Limb (tissue), 2 donors: Measurements from ENCODE around the gene GOLGA2.

Experiments used
- DNase-seq, 2 donors: peaks; one replicate each; pipeline ENCODE4 v3.0.0-alpha.2; 2016; ENCODE audit errors: extremely low spot score in 2 of 2

GOLGA2 gene

GRCh38 chr9:128257086-128257825 lies 18.6 kb downstream of the GOLGA2 start:
- no peak for DNase-seq

DNA sequence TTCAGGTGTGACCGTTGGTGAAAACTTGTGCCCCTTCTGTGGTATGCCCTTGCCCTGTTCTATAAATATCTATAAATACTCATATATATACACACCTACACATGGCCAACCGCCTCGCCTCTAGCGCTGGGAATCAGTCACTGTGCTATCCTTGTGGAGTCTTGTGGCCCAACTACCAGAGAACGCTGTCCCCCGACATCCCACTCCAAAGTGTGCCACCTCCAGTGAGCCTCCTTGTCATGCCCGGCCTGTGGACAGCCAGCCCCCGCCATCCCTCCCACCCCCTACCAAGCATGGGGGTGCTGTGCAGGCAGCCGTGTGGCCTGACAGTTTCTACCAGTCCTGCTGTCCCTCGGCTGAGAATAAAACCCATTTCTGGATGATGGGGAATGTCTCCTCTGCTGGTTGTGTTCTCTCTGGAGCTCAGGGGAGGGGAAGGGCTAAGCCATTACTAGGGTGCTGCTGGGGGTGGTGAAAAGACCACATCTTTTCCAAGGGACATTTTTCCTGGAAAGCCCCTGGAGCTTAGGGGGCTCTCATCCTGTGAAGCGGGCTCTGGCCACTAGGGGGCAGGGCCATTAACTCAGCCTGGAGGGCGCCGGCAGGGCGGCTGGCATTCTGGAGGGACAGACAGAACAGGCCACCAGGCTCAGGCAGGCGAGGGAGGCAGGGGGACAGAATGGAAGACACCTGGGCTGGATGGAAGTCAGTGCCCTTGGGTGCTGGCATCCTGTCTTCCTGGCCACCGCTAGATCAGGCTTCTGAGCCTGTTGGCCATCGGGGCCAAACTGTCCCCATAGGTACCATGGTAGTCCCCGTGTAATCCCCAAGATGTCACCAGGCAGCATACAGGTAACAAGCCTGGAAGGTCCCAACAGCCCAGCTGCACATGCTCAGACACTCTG lies 20.7 kb downstream of the GOLGA2 start:
- peak; percentile 54 to 77 for DNase-seq

- DNase-seq = no peak
Observed at GRCh38 chr9:128254362-128254761, 21.4 kb downstream of the GOLGA2 start.

DNA sequence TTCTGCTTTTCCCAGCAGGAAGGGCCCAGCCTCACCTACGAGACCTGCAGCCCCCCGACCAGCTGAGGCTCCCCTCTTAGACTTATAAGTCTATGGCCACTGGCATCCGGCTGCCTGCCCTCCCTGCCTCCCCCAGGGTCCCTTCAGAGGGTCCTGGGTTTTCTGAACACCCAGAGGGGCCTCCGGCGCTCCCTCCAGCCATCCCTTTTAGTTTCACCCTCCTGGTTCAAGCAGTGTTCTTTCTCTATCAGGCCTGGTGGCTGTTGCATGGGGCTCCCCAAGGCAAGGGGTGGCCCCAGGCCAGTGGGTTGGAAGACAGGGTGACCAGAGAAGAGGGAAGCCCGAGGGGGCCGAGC lies 21.8 kb downstream of the GOLGA2 start:
- DNase-seq = no peak

GRCh38 chr9:128253140-128253990 lies 22.4 kb downstream of the GOLGA2 start:
- DNase-seq = no peak

- no peak for DNase-seq
Observed at GRCh38 chr9:128252317-128253139, 23.3 kb downstream of the GOLGA2 start.

GRCh38 chr9:128251732-128252100 lies 24.1 kb downstream of the GOLGA2 start:
- DNase-seq = no peak

- no peak for DNase-seq
Observed at GRCh38 chr9:128250839-128251731, 24.7 kb downstream of the GOLGA2 start.

GRCh38 chr9:128249908-128250838 lies 25.6 kb downstream of the GOLGA2 start:
- DNase-seq = peak; percentile 50 to 88

DNA sequence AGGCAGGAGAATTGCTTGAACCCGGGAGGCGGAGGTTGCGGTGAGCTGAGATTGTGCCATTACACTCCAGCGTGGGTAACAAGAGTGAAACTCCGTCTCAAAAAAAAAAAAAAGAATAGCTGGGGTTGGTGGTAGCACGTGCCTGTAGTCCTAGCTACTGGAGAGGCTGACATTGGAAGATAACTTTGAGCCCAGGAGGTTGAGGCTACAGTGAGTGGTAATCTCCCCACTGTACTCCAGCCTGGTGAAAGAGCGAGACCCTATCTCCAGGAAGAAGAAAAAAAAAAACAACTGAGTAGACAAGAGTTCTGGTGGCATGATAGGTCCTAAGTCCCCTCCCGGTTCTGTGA lies 26.3 kb downstream of the GOLGA2 start:
- DNase-seq = no peak

- DNase-seq = no peak
Observed at GRCh38 chr9:128247226-128247803, 28.5 kb downstream of the GOLGA2 start.

DNA sequence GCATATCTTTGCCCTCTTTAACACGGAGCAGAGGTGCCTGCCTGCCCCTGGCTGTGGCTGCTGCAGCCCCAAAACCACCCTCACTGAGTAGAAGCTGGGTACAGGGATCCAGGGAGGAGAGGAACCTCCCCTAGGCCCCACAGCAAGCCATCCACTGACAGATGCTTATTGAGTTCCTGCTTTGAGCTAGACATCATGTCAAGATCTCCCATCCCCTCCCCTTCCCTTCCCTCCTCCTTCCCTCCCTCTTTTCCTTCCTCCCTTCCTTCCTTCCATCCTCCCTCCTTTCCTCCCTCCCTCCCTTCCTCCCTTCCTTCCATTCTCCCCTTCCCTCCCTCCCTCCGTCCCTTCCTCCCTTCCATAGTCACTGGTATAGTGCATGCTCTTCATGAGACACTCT lies 29.3 kb downstream of the GOLGA2 start:
- no peak for DNase-seq

DNA sequence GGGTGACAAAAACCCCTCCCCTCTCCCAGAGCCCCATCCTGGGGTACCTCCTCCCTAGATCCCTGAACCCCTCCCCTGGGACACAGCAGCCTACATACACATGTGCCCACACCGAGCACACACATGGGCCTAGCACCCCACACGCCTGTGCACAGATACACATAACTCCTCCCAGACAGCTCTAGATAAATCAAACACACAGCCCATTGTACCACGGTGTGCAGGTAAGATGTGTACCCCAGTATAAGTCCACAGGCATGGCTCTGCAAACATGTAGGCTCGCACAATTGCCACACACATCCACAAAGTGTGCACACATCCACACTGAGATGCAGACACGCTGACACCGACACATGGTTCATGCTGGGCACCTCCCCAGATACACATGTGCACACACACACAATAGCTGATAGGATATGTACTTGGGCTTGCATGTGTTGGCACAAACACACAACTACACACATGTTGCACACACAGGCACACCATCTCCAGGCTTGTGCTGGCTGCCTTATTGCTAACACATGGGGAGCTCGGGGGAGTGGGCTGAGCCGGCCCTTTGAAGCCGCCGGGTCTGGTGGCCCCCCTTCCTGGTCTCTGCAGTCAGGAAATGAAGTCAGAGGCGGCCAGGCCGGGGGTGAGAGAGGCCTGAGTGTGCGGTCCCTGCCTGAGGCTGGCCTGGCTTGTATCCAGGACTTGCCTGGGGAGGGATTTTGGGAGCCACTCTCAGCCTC lies 30.2 kb downstream of the GOLGA2 start:
- DNase-seq = peak; percentile 86

DNA sequence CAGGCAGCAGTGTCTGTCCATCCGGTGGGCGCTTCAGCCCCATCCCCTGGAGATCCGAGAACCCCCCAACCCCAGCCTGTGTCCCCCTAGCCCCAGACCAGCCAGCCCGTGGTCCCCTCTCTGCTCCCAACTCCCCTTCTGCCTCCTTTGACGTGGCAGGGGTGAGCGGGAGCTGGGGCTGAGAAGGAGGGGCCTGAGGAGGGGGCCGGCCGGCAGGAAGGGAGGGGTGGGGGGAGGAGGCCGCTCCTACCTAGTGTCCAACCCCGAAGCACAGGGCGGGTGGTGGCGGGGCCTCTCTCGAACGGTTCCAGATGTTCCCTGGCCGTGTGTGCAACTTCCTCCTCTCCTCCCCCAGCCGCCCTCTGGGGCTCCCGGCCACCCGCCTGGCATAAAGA lies 31.0 kb downstream of the GOLGA2 start:
- peak; percentile 93 to 96 for DNase-seq

DNA sequence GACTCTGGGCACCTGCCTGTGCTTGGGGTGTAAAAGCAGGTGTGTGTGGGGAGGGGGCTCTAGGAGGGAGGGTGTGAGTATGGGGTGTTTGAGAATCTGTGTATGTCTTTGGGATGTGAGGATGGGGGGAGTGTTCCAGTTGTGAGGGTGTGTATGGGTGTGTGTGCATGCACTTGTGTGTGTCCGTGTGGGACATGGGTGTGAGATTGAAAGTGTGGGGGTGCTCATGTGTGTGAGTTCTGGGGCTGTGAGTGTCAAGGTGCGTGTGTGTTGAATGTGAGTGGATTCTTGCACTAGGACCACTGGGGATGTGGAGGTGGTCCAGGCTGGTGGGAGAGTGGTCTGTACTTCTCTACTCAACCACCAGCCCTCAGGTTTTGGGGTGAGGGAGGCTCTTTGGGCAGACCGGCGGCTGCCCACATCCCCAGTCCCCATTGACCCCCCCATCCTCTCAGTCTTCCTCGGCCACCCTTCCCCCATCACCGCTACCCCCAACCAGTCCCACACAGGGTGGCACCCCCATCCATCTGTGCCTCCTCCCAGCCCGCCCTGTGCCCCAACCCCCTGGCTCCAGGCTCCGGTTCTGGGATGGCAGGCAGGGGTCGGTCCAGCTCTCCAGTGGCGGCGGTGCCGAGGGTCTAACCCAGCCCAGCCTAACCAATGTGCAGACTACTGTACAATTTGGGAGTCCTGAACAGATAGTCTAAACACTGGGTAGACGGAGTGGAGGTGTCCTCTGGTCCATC lies 31.5 kb downstream of the GOLGA2 start:
- no peak for DNase-seq

DNA sequence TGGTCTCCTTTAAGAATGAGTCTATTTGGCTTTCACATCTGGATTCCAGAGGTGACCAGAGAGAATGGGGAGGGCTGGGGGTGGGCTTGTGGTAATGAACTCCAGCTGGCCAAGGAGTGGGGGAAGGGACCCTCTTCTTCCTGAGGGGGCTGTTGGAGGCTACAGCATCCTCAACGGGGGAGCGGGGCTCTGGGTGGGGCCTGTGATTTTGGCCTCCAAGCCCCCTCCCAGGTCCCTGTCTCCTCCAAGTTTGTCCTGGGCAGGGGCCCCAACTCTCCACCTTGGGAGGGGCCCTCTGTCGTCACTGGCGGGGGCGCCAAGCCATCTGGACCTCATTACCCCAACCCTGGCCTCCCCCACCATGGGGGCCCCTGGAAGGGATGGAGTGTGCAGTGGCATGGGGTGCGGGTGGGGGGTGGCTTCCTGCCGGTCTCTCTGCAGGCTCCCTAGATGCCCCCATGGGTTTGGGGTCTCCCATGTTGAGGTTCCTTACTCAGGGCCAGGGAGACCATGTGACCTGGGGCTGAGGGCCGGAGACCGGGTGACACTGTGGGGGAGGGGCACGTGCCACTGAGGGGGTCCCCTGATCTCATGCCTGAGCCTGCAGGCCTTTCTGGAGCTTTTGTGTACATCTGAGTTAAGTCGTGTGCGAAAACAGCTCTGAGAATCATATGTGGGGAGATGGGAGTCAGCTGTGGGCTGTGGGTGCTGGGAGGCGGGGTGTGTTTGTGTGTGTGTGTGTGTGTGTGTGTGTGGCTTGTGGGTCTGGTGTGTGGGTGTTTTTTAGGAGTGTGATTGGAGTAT lies 32.4 kb downstream of the GOLGA2 start:
- peak; percentile 78 to 85 for DNase-seq
